MM.1S (cell line): ENCODE data around the gene ABHD11.

Experiments used
- DNase-seq: peaks from one replicate; pipeline ENCODE4 v3.0.0-alpha.2; 2015
- H2AFZ ChIP-seq: fragments of 300-600 bp; sonication (generic); 2 replicates; pipeline ENCODE4 v1.6.0; 2016; ENCODE audit warnings: antibody characterized with exemption, low read length
- H3F3A ChIP-seq: fragments of 300-600 bp; sonication (generic); 2 replicates; pipeline ENCODE4 v1.6.1; 2016; ENCODE audit warnings: mild to moderate bottlenecking, antibody characterized with exemption, low read length, moderate library complexity, mixed read lengths; ENCODE audit not compliant: insufficient read depth
- H3K27ac ChIP-seq: fragments of 300-600 bp; sonication (generic); 2 replicates; pipeline ENCODE4 v1.5.1; 2016; ENCODE audit warnings: mild to moderate bottlenecking, low read length
- H3K27me3 ChIP-seq: fragments of 300-600 bp; sonication (generic); replicated peaks from 2 replicates; pipeline ENCODE4 v1.6.0; 2016; ENCODE audit warnings: low read length; ENCODE audit not compliant: insufficient read depth
- H3K36me3 ChIP-seq: fragments of 300-600 bp; sonication (generic); replicated peaks from 2 replicates; pipeline ENCODE4 v1.6.1; 2016; ENCODE audit warnings: mild to moderate bottlenecking, low read length, mixed read lengths; ENCODE audit not compliant: insufficient read depth
- H3K4me1 ChIP-seq: fragments of 300-600 bp; sonication (generic); 2 replicates; pipeline ENCODE4 v1.6.1; 2016; ENCODE audit warnings: low read length, mixed read lengths
- H3K4me2 ChIP-seq: fragments of 300-600 bp; sonication (generic); 2 replicates; pipeline ENCODE4 v1.6.0; 2016; ENCODE audit warnings: low read depth, low read length
- H3K4me3 ChIP-seq: fragments of 300-600 bp; sonication (generic); 2 replicates; pipeline ENCODE4 v1.5.1; 2016; ENCODE audit warnings: low read length, mixed read lengths
- H3K79me2 ChIP-seq: fragments of 300-600 bp; sonication (generic); 2 replicates; pipeline ENCODE4 v1.6.1; 2016; ENCODE audit warnings: mixed run types, low read length, mixed read lengths
- H3K9ac ChIP-seq: fragments of 300-600 bp; sonication (generic); 2 replicates; pipeline ENCODE4 v1.6.1; 2016; ENCODE audit warnings: low read length, mixed read lengths
- H3K9me2 ChIP-seq: fragments of 300-600 bp; sonication (generic); replicated peaks from 2 replicates; pipeline ENCODE4 v1.6.1; 2016; ENCODE audit warnings: mild to moderate bottlenecking, low read length, mixed read lengths; ENCODE audit not compliant: insufficient read depth
- H3K9me3 ChIP-seq: fragments of 300-600 bp; sonication (generic); replicated peaks from 2 replicates; pipeline ENCODE4 v1.6.1; 2016; ENCODE audit warnings: mild to moderate bottlenecking, low read length, mixed read lengths; ENCODE audit not compliant: insufficient read depth
- H4K20me1 ChIP-seq: fragments of 300-600 bp; sonication (generic); 2 replicates; pipeline ENCODE4 v1.6.1; 2016; ENCODE audit warnings: mild to moderate bottlenecking, low read length, moderate library complexity, mixed read lengths; ENCODE audit not compliant: insufficient read depth
- EZH2 ChIP-seq: fragments of 300-600 bp; sonication (generic); optimal IDR thresholded peaks from 2 replicates; pipeline ENCODE3; 2017; ENCODE audit warnings: low read depth, mild to moderate bottlenecking, antibody characterized with exemption, low read length, mixed read lengths
- EZH2phosphoT487 ChIP-seq: fragments of 300-600 bp; sonication (generic); IDR thresholded peaks from 2 replicates; pipeline ENCODE4 v1.6.1; 2018; ENCODE audit warnings: antibody characterized with exemption, low read length
- TF ChIP-seq, protein P1 (sequence below): fragments of 300-600 bp; sonication (generic); IDR thresholded peaks from 2 replicates; pipeline ENCODE4 v1.5.1; 2016; ENCODE audit warnings: antibody characterized with exemption, low read length, mixed read lengths

Gene ABHD11

DNA sequence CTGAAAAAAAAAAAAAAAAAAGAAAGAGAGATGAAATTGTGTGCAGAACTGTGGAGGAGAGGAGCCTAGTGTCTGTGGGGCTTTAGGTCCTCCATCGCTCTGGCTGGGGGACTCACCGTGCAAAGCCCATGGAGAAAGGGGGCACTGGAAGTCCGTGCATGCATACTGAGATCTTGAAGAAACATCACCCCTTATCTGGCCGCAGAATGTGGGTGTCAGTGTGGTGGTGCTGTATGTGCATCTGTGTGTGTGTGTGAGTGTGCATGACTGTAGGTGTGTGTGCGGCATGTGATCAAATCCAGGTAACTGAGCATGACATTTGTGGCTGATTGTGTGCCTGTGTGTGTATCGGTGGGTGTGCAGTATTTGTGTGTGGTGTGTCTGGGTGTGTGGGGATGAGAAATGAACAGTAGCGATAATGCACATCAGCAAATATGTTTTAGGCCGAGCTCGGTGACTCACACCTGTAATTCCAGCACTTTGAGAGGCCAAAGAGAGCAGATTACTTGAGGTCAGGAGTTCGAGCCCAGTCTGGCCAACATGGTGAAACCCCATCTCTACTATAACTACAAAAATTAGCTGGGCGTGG lies 40.3 kb upstream of the ABHD11 start:
- Histone ChIP-seq H3K36me3 (no peaks in the 10 kb centered on the region), H2AFZ (no peak overlapping the region), H3K9me3 (no peaks in the 10 kb centered on the region), H3K4me3 (no peak overlapping the region), H3K4me1 (peaks cover 4% of the 10 kb centered on the region; the same call in 1 of the 2 replicates), H3K79me2 (no peaks in the 10 kb centered on the region), H3K9me2 (no peaks in the 10 kb centered on the region), H3K27me3 (no peaks in the 10 kb centered on the region), H3K27ac (no peak overlapping the region), H4K20me1 (no peaks in the 10 kb centered on the region), H3K4me2 (no peak overlapping the region), H3F3A (no peaks in the 10 kb centered on the region), H3K9ac (no peak overlapping the region)
- TF ChIP-seq, protein P1, sequence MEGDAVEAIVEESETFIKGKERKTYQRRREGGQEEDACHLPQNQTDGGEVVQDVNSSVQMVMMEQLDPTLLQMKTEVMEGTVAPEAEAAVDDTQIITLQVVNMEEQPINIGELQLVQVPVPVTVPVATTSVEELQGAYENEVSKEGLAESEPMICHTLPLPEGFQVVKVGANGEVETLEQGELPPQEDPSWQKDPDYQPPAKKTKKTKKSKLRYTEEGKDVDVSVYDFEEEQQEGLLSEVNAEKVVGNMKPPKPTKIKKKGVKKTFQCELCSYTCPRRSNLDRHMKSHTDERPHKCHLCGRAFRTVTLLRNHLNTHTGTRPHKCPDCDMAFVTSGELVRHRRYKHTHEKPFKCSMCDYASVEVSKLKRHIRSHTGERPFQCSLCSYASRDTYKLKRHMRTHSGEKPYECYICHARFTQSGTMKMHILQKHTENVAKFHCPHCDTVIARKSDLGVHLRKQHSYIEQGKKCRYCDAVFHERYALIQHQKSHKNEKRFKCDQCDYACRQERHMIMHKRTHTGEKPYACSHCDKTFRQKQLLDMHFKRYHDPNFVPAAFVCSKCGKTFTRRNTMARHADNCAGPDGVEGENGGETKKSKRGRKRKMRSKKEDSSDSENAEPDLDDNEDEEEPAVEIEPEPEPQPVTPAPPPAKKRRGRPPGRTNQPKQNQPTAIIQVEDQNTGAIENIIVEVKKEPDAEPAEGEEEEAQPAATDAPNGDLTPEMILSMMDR: no peak
- TF ChIP-seq EZH2phosphoT487 (no peak), EZH2 (no peak)
- no peak for DNase-seq

DNA sequence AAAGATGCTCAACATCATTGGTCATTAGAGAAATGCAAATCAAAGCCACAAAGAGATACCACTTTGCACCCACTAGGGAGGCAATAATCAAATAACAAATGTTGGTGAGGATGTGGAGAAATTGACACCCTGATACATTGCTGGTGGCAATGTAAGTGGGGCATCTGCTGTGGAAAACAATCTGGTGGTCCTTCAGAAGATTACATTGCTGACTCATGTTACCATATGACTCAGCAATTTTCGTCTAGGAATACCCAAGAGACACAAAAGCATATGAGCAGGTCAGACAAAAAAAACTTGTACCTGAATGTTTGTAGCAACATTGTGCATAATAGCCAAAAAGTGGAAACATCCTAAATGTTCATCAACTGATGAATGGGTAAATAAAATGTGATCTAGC lies 36.3 kb upstream of the ABHD11 start:
- Histone ChIP-seq H3K9ac (no peak overlapping the region), H2AFZ (no peak overlapping the region), H3K4me2 (no peak overlapping the region), H3F3A (no peaks in the 10 kb centered on the region), H3K36me3 (no peaks in the 10 kb centered on the region), H3K27ac (no peak overlapping the region), H4K20me1 (no peaks in the 10 kb centered on the region), H3K27me3 (no peaks in the 10 kb centered on the region), H3K9me3 (no peaks in the 10 kb centered on the region), H3K79me2 (no peaks in the 10 kb centered on the region), H3K9me2 (no peaks in the 10 kb centered on the region), H3K4me3 (no peak overlapping the region), H3K4me1 (peaks cover 9% of the 10 kb centered on the region; the same call in 1 of the 2 replicates)
- DNase-seq: no peak
- TF ChIP-seq EZH2 (no peak), EZH2phosphoT487 (no peak)
- TF ChIP-seq, protein P1: no peak

DNA sequence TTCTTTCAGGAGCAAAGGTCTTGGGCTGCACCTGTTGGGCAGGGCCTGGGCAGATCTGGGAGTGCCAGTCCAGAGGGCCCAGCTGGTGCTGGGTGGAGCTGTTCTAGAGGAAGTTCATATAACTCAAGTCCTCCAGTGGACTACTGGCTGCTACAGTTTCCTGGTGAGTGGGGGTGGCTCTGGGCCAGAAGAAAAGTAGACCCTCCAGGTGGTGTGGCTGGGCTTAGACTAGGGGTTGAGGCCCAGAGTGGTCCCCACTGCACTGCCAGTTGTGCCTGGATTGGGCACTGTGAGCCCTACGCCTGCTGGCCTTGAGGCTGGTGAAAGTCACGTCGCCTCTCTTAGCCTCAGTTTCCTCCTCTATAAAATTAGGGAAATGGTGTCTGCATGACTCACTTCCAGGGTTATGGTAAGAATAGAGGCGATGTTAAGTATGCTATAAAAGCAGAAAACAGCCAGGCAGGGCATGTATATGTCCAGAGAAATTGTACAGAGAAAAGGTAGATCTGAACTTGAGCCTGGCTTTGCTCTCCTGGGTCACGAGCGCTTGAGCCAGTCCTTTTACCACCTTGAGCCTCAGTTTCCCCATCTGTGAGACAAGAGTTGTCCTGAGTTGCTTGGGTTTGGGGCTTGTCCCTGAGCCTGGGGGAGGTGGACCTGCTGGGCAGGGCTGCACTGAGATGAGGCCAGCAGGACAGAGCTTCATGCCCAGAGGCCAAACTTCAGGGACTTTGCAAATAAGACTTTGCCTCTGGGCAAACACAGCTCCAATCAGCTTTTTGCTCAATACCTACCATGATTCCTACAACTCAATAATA lies 35.3 kb upstream of the ABHD11 start:
- H3K9me2 ChIP-seq: no peaks in the 10 kb centered on the region
- H3K4me3 ChIP-seq: no peak overlapping the region
- no peaks in the 10 kb centered on the region for H3K36me3 ChIP-seq
- DNase-seq: no peak
- H3K9me3 ChIP-seq: no peaks in the 10 kb centered on the region
- H3K27ac ChIP-seq: no peak overlapping the region
- no peak overlapping the region for H3K4me2 ChIP-seq
- no peaks in the 10 kb centered on the region for H3K79me2 ChIP-seq
- no peaks in the 10 kb centered on the region for H3F3A ChIP-seq
- H2AFZ ChIP-seq: no peak overlapping the region
- no peaks in the 10 kb centered on the region for H4K20me1 ChIP-seq
- H3K9ac ChIP-seq: no peak overlapping the region
- TF ChIP-seq EZH2: no peak
- no peak for TF ChIP-seq EZH2phosphoT487
- TF ChIP-seq, protein P1: no peak
- no peaks in the 10 kb centered on the region for H3K27me3 ChIP-seq
- H3K4me1 ChIP-seq: peaks cover 9% of the 10 kb centered on the region; the same call in 1 of the 2 replicates
